ENCODE data around the gene XRCC4. TPM values are rescaled to one million over a fixed set of nuclear protein-coding genes. Genes with fewer than 3 reads are reported as not detected.

The XRCC4 gene
- total RNA-seq, 1 experiment from 2014 or later = 24.6 TPM

DNA sequence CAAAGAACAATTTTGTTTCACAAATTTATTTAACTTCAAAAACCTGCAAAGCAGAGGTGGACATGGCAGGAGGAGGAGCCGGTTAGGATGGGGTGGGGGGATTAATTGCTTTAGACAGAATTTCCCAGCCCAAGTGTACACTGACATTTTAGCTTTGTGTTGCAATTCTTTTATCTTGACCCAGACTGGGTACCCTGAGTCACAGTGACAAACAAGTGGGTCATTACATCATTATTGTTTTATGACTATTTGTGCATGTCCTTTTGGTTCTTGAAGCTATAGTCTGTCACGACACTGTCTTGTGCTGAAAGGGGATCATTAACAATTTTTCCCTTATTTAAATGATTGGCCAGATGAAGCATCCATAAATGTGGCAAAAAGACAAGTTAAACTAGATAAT, 309.7 kb downstream of the XRCC4 start:
- Histone ChIP-seq H3K9ac (ENCODE audit: low read length) (no peak overlapping the region), H3K4me3 (replicated peaks in 1 of 2; ENCODE audit: low read depth in 1 of 2, low read length in 2 of 2) (no peak overlapping the region), H3K9me2 (ENCODE audit: insufficient read depth) (no peaks in the 10 kb centered on the region), H2AFZ (ENCODE audit: low read depth, low read length, poor library complexity, severe bottlenecking) (no peak overlapping the region), H3K4me2 (ENCODE audit: low read length) (no peak overlapping the region), H4K20me1 (ENCODE audit: insufficient read depth) (no peaks in the 10 kb centered on the region), H3K36me3 (ENCODE audit: control insufficient read depth in 1 of 2, insufficient read depth in 2 of 2, low read length in 2 of 2) (no peaks in the 10 kb centered on the region), H3K4me1 (ENCODE audit: control insufficient read depth in 1 of 2, insufficient read depth in 2 of 2, low read length in 2 of 2) (no peaks in the 10 kb centered on the region), H3K79me2 (ENCODE audit: insufficient read depth, low read length) (no peaks in the 10 kb centered on the region), H3K27ac (ENCODE audit: low read depth, low read length) (no peak overlapping the region), H3K9me3 (ENCODE audit: control insufficient read depth in 1 of 2, insufficient read depth in 1 of 2, low read depth in 1 of 2, low read length in 2 of 2) (no peaks in the 10 kb centered on the region), H3K27me3 (ENCODE audit: insufficient read depth, low read length) (no peaks in the 10 kb centered on the region)
- ATAC-seq = no peak
- intact Hi-C loops (cut with micrococcal nuclease) = no loop called here
- CTCF ChIA-PET = interaction anchor here (0.8 kb wide), 1 partner anchor 15 kb away, joined by 3 read pairs; no protein-coding TSS in a partner anchor
- TF ChIP-seq RAD21 (IDR thresholded peaks at IDR 0.05; ENCODE audit: low read depth) (no peak), FOSL1 (IDR thresholded peaks at IDR 0.05; ENCODE audit: low read depth) (no peak), CBX3 (IDR thresholded peaks at IDR 0.05; ENCODE audit: low read depth) (no peak), SP1 (IDR thresholded peaks at IDR 0.05; ENCODE audit: low read depth) (no peak), SRF (IDR thresholded peaks at IDR 0.05; ENCODE audit: low read depth) (no peak), JUND (IDR thresholded peaks at IDR 0.05) (no peak), SIN3A (IDR thresholded peaks at IDR 0.05; ENCODE audit: low read depth) (no peak), EZH2phosphoT487 (IDR thresholded peaks at IDR 0.05; ENCODE audit: borderline replicate concordance) (no peak), ELF1 (IDR thresholded peaks at IDR 0.05; ENCODE audit: borderline replicate concordance, low read depth) (no peak), EZH2 (IDR thresholded peaks at IDR 0.05) (no peak), ZNF274 (IDR thresholded peaks at IDR 0.05; ENCODE audit: low read depth, low read length) (no peak)
- TF ChIP-seq, protein P1, sequence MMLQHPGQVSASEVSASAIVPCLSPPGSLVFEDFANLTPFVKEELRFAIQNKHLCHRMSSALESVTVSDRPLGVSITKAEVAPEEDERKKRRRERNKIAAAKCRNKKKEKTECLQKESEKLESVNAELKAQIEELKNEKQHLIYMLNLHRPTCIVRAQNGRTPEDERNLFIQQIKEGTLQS (IDR thresholded peaks at IDR 0.05) = no peak
- TF ChIP-seq, protein P2, sequence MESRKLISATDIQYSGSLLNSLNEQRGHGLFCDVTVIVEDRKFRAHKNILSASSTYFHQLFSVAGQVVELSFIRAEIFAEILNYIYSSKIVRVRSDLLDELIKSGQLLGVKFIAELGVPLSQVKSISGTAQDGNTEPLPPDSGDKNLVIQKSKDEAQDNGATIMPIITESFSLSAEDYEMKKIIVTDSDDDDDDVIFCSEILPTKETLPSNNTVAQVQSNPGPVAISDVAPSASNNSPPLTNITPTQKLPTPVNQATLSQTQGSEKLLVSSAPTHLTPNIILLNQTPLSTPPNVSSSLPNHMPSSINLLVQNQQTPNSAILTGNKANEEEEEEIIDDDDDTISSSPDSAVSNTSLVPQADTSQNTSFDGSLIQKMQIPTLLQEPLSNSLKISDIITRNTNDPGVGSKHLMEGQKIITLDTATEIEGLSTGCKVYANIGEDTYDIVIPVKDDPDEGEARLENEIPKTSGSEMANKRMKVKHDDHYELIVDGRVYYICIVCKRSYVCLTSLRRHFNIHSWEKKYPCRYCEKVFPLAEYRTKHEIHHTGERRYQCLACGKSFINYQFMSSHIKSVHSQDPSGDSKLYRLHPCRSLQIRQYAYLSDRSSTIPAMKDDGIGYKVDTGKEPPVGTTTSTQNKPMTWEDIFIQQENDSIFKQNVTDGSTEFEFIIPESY (IDR thresholded peaks at IDR 0.05; ENCODE audit: extremely low read depth, insufficient replicate concordance, low read length) = no peak
- no peak for DNase-seq (ENCODE audit: low read depth, low spot score)
- POLR2A ChIA-PET = no interaction called here
- no TSS peak for BruUV-seq (replicated peaks)
- RAD21 ChIA-PET (ENCODE audit: low non-redundant PET in 1 of 2, low total read pairs in 2 of 2, uncharacterized antibody in 2 of 2, unreplicated experiment in 2 of 2) = no interaction called here
